ENCODE measurements around the gene ADARB1.

The ADARB1 gene

DNA sequence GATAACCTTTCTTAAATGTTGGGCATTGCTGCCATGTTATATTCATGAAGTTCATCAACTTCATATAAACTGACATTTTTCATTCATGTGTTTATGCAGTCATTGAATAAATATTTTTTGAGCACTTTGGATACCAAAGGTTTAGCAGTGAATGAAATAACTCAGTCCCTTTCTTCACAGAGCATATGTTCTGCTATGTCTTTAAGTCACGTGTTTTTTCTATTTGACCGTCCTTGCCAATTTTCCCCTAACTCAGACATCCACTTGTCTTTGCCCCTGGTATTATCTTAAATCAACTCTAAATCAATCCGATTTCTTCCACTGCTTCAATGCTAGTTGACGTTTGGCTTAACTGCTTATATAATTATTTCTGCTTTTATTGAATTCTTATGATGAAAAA, 16.6 kb downstream of the ADARB1 start:
- FAIRE-seq, result no peak

GRCh38 chr21:45091550-45092322, 17.4 kb downstream of the ADARB1 start:
- FAIRE-seq, result no peak
- no peak for DNase-seq (ENCODE audit: insufficient read length, low spot score)

More for the DNA sequence above, 16.6 kb downstream of the ADARB1 start:
- DNase-seq (ENCODE audit: insufficient read length, low spot score), result no peak

DNA sequence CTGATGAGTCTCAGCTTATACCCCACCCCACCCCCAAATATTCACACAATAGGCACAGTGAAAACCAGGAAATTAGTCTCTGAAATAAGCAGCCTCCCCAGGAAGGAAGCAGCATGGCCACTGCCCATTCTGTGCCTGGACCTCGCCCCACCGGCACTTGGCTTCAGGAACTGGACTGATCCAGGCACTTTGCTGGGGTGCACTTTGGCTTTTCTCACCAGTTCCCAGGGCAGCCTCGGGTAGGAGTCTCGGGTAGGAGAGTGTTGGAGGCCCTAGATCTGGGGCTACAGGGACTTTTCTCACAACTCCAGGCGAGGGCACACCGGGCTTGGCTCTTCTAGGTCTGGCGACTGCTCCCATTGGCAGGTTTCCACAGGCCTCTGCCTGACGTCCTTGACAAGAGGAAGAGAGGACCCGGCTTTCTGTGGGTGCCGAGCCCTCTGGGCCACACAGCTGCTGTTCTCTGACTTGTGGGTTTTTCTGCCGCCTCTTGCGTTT, 18.7 kb downstream of the ADARB1 start:
- FAIRE-seq, result no peak
- DNase-seq (ENCODE audit: insufficient read length, low spot score), result no peak

DNA sequence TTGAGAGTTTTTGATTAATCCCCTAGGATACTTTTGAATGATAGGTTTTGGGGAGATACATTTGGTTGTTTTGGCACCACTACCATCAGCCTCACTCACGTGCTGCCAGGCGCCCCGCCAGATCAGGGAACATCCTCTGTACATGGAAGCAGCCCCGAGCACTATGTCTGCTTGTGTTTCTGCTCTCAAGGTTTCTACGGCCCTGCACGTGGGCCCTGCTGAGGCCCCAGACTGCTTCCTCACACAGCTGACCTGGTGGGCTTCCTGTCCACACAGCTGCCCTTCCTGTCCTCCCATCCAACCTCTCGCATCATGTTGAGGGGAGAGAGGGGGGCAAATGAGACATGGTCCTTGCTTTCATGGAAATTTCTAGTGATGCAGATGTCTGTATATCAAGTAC, 20.0 kb downstream of the ADARB1 start:
- DNase-seq (ENCODE audit: insufficient read length, low spot score), result no peak
- FAIRE-seq, result no peak

DNA sequence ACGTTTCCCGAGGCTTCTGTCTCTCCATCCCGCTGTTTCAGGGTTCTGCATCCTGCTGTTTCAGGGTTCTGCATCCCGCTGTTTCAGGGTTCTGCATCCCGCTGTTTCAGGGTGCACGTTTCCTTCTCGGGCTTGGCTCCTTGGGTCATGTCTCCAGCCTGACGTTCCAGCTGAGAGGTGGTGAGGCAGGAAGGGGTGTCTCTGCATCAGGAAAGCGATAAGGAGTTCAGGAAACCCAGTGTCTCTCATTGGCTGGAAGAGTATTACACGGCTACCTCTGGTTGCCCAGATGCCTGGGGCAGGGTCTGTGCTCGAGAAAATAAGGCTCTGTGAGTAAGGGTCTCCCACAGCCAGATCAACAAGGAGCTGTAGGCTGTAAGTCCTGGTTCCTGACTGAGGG, 21.1 kb downstream of the ADARB1 start:
- no peak for FAIRE-seq

GRCh38 chr21:45096217-45096616, 21.8 kb downstream of the ADARB1 start:
- FAIRE-seq (no peak), DNase-seq (ENCODE audit: insufficient read length, low spot score) (no peak)

More for the DNA sequence above, 21.1 kb downstream of the ADARB1 start:
- DNase-seq (ENCODE audit: insufficient read length, low spot score), result no peak

GRCh38 chr21:45097827-45098387, 23.5 kb downstream of the ADARB1 start:
- DNase-seq (ENCODE audit: insufficient read length, low spot score), result no peak
- no peak for FAIRE-seq

DNA sequence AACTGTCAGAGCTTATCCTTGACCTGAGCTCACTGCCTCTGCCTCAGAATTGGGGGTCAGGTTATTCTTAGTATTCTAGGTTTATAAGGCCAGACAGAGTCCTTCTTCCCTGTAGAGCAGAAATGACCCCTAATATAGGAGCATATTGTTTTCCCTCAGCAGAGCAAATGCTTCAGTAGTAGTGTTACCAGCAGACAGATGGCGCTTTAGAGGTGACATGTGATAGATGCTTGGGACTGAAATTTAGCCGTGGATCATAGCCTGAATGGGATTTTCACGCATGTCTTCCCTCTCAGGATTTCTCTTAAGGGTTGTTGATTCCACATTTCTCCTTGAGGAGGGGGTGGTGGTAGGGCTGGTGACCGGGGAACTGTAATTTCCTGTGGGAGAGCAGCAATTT, 24.5 kb downstream of the ADARB1 start:
- FAIRE-seq, result no peak

GRCh38 chr21:45099571-45099970, 25.2 kb downstream of the ADARB1 start:
- FAIRE-seq, result no peak
- DNase-seq (ENCODE audit: insufficient read length, low spot score), result no peak

More for the DNA sequence above, 24.5 kb downstream of the ADARB1 start:
- no peak for DNase-seq (ENCODE audit: insufficient read length, low spot score)

DNA sequence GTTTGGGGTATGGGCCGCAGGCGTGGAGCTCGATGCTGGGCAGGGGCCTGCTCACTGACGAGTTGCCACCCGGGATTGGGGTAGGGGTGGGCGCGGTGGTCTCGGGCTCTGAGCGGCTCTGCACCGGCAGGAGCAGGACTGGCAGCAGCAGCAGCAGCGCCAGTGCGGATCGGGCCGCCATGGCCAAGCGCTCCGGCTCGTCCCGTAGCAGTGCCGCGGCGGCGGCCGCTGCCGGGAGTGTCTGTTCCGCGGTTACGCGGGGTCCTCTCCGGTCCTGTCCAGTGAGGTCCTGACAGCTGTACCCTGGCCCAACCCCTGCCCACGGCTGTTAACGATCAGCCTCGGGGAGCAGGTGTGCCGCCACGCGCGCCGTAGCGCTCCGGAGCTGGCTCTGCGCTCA, 26.5 kb downstream of the ADARB1 start:
- no peak for FAIRE-seq
- DNase-seq (ENCODE audit: insufficient read length, low spot score), result no peak

DNA sequence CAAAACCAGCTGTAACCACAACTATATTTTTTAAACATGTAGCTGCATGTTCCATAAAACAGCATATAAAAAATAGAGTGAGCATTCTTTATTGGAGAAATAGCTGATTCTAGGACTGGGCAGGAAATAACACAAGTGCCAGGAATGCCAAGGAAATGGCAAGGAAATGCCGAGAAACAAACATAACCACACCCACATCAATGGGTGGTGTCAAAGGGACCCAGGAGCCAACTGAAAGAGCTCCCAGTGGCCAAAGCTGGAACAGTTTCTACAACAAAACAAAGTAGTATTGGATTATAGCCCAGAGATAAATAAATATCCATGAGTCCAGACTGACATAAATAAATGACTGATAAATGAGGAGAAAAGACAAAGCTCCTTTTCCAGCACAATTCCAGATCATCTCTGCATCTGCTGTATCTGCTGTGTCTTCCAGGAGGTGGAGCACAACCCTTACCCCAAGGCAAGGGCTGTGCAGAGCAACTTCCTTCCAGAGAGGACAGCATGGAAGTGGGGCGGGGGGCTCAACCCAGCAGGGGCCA, 28.1 kb downstream of the ADARB1 start:
- no peak for FAIRE-seq

GRCh38 chr21:45103971-45104520, 29.7 kb downstream of the ADARB1 start:
- FAIRE-seq, result no peak
- no peak for DNase-seq (ENCODE audit: insufficient read length, low spot score)

More for the DNA sequence above, 28.1 kb downstream of the ADARB1 start:
- DNase-seq (ENCODE audit: insufficient read length, low spot score), result no peak

DNA sequence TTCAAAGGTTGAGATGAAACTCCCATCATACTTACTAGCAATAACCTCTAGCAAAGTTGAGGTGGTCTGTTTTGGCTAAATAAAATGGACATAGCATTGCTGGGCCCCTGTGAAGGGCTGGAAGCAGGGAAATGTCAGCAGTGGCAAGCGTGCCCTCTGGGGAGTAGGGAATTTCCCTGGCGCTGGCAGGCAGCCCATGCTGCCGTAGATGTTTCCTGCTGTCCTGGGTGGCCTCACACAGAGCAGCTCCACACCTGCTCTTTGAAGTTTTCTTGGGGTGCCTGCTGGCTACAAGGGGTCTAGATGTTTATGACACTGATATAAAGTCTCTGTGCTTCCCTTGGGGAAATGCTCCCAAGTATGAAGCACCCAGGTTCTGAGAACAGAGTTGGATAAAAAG, 30.2 kb downstream of the ADARB1 start:
- FAIRE-seq, result no peak
- no peak for DNase-seq (ENCODE audit: insufficient read length, low spot score)

- FAIRE-seq (no peak), DNase-seq (ENCODE audit: insufficient read length, low spot score) (no peak)
Measured at GRCh38 chr21:45105906-45106485, 31.6 kb downstream of the ADARB1 start.

DNA sequence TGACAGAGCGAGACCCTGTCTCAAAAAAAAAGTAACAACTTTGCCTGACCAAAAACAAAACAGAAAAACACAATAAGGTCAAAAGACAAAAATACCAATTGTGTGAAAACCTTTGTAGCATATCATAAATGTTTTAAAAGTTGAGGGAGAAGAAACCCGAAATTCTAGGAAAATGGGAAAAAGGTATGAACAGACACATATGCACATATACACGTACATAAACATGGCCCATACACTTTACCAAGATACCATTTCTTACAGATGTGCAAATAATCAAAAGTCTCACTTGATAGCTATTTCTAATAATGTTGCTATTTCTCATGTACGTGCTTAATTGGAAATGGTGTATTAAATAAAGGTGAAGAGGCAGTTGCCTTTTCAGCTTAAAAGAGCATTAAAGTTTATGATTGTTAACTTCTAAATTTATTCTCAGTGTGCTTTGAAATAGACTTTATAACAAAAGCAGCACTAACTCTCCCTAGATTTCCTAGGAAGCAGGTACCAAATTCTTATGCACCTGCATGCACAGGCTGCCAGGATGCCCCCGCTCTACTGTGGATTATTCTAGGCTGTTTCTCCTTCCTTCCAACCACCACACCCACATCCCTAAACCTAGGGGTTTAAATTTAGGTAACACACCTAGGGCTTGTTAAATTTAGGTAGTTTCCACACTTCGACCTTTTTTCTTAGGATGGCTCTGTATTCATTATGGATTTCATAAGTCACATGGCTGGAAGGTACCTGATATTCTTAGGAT, 33.8 kb downstream of the ADARB1 start:
- FAIRE-seq, result no peak

DNA sequence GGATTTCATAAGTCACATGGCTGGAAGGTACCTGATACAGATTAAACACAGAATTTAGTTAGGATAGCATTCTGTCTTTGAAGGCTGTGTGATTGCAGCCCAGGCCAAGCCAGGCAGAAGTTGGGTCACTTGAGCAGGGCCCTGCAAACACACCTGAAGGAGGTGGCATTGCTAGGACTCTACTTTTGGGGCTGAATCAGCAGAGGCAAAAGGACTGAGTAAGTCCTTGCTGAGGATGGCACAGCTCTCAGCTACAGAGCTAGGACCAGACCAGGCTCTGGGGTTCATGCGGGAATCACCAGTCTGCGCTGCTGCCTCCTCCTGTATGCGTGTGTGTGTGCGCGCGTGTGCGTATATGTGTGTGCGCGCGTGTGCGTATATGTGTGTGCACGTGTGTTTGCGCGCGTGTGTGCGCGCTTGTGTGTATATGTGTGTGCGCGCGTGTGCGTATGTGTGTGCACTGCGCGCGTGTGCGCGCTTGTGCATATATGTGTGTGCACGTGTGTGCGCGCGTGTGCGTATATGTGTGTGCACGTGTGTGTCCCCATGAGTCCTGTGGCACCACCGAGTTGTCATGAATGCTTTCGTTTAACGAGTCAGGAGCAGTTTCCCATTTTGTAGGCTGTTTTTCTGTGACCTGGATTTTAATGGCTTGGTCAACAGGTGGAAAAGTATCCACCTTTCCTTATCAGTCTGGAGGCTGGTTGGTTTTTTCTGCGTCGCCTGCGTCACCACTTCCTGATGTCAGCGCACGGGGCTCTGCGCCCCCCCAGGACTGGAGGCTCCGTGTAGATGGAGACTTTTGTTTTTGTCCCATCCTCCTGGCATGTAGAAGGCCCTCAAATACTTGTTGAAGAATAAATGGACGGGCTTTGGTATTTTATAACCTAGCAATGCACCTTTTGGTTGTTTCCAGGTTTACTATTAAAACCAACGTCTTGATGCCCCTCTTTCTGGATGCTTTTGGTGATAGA, 34.7 kb downstream of the ADARB1 start:
- DNase-seq (ENCODE audit: insufficient read length, low spot score), result no peak
- no peak for FAIRE-seq

More for the DNA sequence above, 33.8 kb downstream of the ADARB1 start:
- DNase-seq (ENCODE audit: insufficient read length, low spot score), result no peak

DNA sequence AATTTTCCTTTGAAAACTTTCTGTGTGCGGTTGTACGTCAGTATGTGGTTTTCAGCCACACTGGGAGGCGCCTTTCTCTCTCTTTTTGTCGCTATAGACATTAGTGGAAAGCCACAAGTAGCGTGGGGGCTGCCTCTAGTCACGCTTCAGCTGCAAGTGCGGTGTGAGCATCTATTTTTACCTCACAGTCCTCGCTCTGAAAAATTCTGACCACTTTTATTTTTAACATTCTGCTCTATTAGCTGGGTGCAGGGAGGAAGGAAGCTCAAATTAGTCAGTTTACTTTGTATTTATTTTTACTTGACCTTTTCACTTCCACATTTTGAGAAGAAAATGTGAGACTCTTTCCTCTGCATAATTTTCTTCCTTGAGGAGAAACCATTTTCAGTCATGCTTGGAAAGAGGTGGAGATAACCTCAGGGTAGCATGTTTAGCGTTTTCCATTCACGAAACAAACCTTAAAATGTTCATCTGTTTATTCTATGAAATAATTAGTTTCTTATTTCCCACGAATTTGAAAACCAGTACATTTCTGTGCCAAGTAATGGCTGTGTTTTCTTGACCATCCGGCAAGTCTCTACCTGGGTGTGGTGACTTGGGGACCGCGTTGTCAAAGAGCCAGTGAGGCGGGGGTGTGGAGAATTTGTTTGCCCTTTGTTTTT, 35.6 kb downstream of the ADARB1 start:
- DNase-seq (ENCODE audit: insufficient read length, low spot score) (peak; percentile 62), FAIRE-seq (peak; percentile 89)

- FAIRE-seq, result no peak
- DNase-seq (ENCODE audit: insufficient read length, low spot score), result no peak
Measured at GRCh38 chr21:45110873-45111624, 36.7 kb downstream of the ADARB1 start.

Measured in GM19239 (cell line).